Breast epithelium (tissue), 4 donors: ENCODE measurements around the gene ASPA. TPM values are rescaled to one million over a fixed set of nuclear protein-coding genes. Genes with fewer than 3 reads are reported as not detected.

Experiments
- DNase-seq, 2 donors: peaks; one replicate each; pipeline ENCODE4 v3.0.0-alpha.2; 2019; ENCODE audit warnings: low spot score in 2 of 2
- H3K27ac ChIP-seq, 2 donors: fragments of 200-600 bp; sonication (generic) in 1 of 2; one replicate each; pipeline ENCODE4 v1.5.1; 2016 to 2019; ENCODE audit warnings: mild to moderate bottlenecking in 1 of 2
- H3K27me3 ChIP-seq, 2 donors: fragments of 200-600 bp; sonication (generic) in 1 of 2; one replicate each; pipeline versions ENCODE4 v1.5.1 to v1.6.0; 2017 to 2019; ENCODE audit warnings: control low read depth in 1 of 2, mild to moderate bottlenecking in 1 of 2
- H3K36me3 ChIP-seq: fragments of 200-600 bp; one replicate; pipeline ENCODE4 v1.5.1; 2019
- H3K4me1 ChIP-seq, 2 donors: fragments of 200-600 bp; sonication (generic); one replicate each; pipeline ENCODE4 v1.5.1; 2016 to 2019; ENCODE audit warnings: control low read depth in 1 of 2
- H3K4me3 ChIP-seq, 3 donors: fragments of 200-600 bp; sonication (generic); 1 replicate in 2 of 3; 2 replicates in 1 of 3; pipeline ENCODE4 v1.5.1; 2016 to 2019; ENCODE audit warnings: mild to moderate bottlenecking in 3 of 3, moderate library complexity in 2 of 3
- H3K9me3 ChIP-seq, 2 donors: fragments of 200-600 bp; sonication (generic) in 1 of 2; one replicate each; pipeline ENCODE4 v1.5.1; 2016 to 2019; ENCODE audit warnings: control low read depth in 1 of 2
- CTCF ChIP-seq, 3 donors: fragments of 450-650 bp; IDR thresholded peaks; one replicate each; pipeline ENCODE4 v1.5.1; 2016 to 2017; ENCODE audit warnings: antibody characterized with exemption in 3 of 3, mild to moderate bottlenecking in 3 of 3, moderate library complexity in 3 of 3
- POLR2A ChIP-seq: fragments of 450-650 bp; IDR thresholded peaks from one replicate; pipeline ENCODE4 v1.6.1; 2016; ENCODE audit warnings: antibody characterized with exemption, mild to moderate bottlenecking, moderate library complexity
- POLR2AphosphoS5 ChIP-seq, 3 donors: sonication (generic); formaldehyde crosslinking; IDR thresholded peaks; one replicate each; pipeline ENCODE4 v1.6.1; 2017; ENCODE audit warnings: antibody characterized with exemption in 3 of 3
- intact Hi-C: fragments of 100-400 bp; cut with DNase I; formaldehyde crosslinking; loops from one replicate; pipeline ENCODE4 v1.15.1; 2023; ENCODE audit warnings: low total_unique reads
- total RNA-seq, 3 donors: library from RNA; depleted of rRNA; stranded (reverse); fragments of >200 nt; gene quantifications; one replicate each; pipeline ENCODE4 v1.1.0, GENCODE V29; 2016

The ASPA gene
- total RNA-seq, 3 donors from 2014 or later: 0.98 to 3.8 (median 1.6) TPM

GRCh38 chr17:3546521-3546920 is 70.7 kb downstream of the ASPA start:
- intact Hi-C loops: no loop called here
- Histone ChIP-seq H3K27me3 (no peaks in the 10 kb centered on the region), H3K36me3 (no peaks in the 10 kb centered on the region), H3K4me1 (no peaks in the 10 kb centered on the region), H3K4me3 (no peak overlapping the region), H3K9me3 (no peaks in the 10 kb centered on the region), H3K27ac (no peak overlapping the region)
- TF ChIP-seq POLR2A (no peak), CTCF (IDR thresholded peaks at IDR 0.05) (no peak), POLR2AphosphoS5 (IDR thresholded peaks at IDR 0.05) (no peak)
- no peak for DNase-seq

GRCh38 chr17:3546997-3547396 is 71.2 kb downstream of the ASPA start:
- H3K36me3 ChIP-seq: no peaks in the 10 kb centered on the region
- intact Hi-C loops: no loop called here
- TF ChIP-seq CTCF (IDR thresholded peaks at IDR 0.05) (no peak), POLR2A (no peak)
- no peak overlapping the region for H3K4me3 ChIP-seq
- no peak for DNase-seq
- H3K27me3 ChIP-seq: no peaks in the 10 kb centered on the region
- H3K4me1 ChIP-seq: no peaks in the 10 kb centered on the region
- no peaks in the 10 kb centered on the region for H3K9me3 ChIP-seq
- no peak overlapping the region for H3K27ac ChIP-seq

GRCh38 chr17:3547628-3548027 is 71.8 kb downstream of the ASPA start:
- TF ChIP-seq POLR2A (no peak), CTCF (IDR thresholded peaks at IDR 0.05) (no peak), POLR2AphosphoS5 (IDR thresholded peaks at IDR 0.05) (no peak)
- intact Hi-C loops: no loop called here
- no peaks in the 10 kb centered on the region for H3K4me1 ChIP-seq
- no peak overlapping the region for H3K27ac ChIP-seq
- no peaks in the 10 kb centered on the region for H3K36me3 ChIP-seq
- H3K9me3 ChIP-seq: no peaks in the 10 kb centered on the region
- no peaks in the 10 kb centered on the region for H3K27me3 ChIP-seq
- no peak overlapping the region for H3K4me3 ChIP-seq
- DNase-seq: no peak

- no peak overlapping the region for H3K4me3 ChIP-seq
- H3K9me3 ChIP-seq: no peaks in the 10 kb centered on the region
- H3K36me3 ChIP-seq: no peaks in the 10 kb centered on the region
- H3K27ac ChIP-seq: no peak overlapping the region
- intact Hi-C loops: loop anchor here (5.0 kb wide), 1 partner anchor 1552 kb away; no protein-coding TSS in a partner anchor
- TF ChIP-seq POLR2A (no peak), CTCF (IDR thresholded peaks at IDR 0.05) (no peak), POLR2AphosphoS5 (IDR thresholded peaks at IDR 0.05) (no peak)
- H3K27me3 ChIP-seq: no peaks in the 10 kb centered on the region
- no peak for DNase-seq
- no peaks in the 10 kb centered on the region for H3K4me1 ChIP-seq
Observed at GRCh38 chr17:3549610-3550162, 73.9 kb downstream of the ASPA start.

- Histone ChIP-seq H3K4me1 (no peaks in the 10 kb centered on the region), H3K9me3 (no peaks in the 10 kb centered on the region), H3K27me3 (no peaks in the 10 kb centered on the region), H3K36me3 (no peaks in the 10 kb centered on the region), H3K4me3 (no peak overlapping the region), H3K27ac (no peak overlapping the region)
- no peak for DNase-seq
- intact Hi-C loops: loop anchor here (5.0 kb wide), 1 partner anchor 1554 kb away; no protein-coding TSS in a partner anchor
- TF ChIP-seq POLR2A (no peak), CTCF (IDR thresholded peaks at IDR 0.05) (no peak), POLR2AphosphoS5 (IDR thresholded peaks at IDR 0.05) (no peak)
Observed at GRCh38 chr17:3551189-3551588, 75.4 kb downstream of the ASPA start.
